Chondrocyte (in vitro differentiated cells): ENCODE measurements around the gene TMEM255A. TPM values are rescaled to one million over a fixed set of nuclear protein-coding genes. Genes with fewer than 3 reads are reported as not detected.

Experiments
- DNase-seq: peaks from one replicate; pipeline ENCODE4 v3.0.0; 2021; ENCODE audit warnings: mixed read lengths, low spot score
- H3K27ac Mint-ChIP-seq: one replicate; pipeline ENCODE4 v1.8.0; 2021; ENCODE audit warnings: mild to moderate bottlenecking, moderate library complexity, mixed read lengths; ENCODE audit not compliant: unreplicated experiment
- H3K27me3 Mint-ChIP-seq: 2 replicates; pipeline ENCODE4 v1.8.0; 2021; ENCODE audit warnings: low read depth, mixed read lengths
- H3K36me3 Mint-ChIP-seq: 2 replicates; pipeline ENCODE4 v1.8.0; 2021; ENCODE audit warnings: low read depth, mixed read lengths
- H3K4me1 Mint-ChIP-seq: 2 replicates; pipeline ENCODE4 v1.8.0; 2021; ENCODE audit warnings: low read depth, mild to moderate bottlenecking, mixed read lengths
- H3K4me3 Mint-ChIP-seq: one replicate; pipeline ENCODE4 v1.8.0; 2021; ENCODE audit warnings: mild to moderate bottlenecking, moderate library complexity, mixed read lengths; ENCODE audit not compliant: unreplicated experiment
- H3K9me3 Mint-ChIP-seq: 2 replicates; pipeline ENCODE4 v1.8.0; 2021; ENCODE audit warnings: low read depth, mixed read lengths
- CTCF ChIP-seq: fragments of 200-600 bp; sonication (generic); IDR thresholded peaks from 2 replicates; pipeline ENCODE4 v1.5.0; 2021; ENCODE audit warnings: antibody characterized with exemption, mild to moderate bottlenecking, moderate library complexity
- total RNA-seq: library from RNA; stranded (reverse); gene quantifications from 3 replicates; pipeline ENCODE4 v1.2.1, GENCODE V29; 2021

Gene TMEM255A
- total RNA-seq, 1 donor from 2014 or later = 0.10 TPM

- peak; percentile 13 for TF ChIP-seq CTCF
- no peaks in the 10 kb centered on the region for H3K4me1 Mint-ChIP-seq
- no peaks in the 10 kb centered on the region for H3K9me3 Mint-ChIP-seq
- no peak overlapping the region for H3K27ac Mint-ChIP-seq
- DNase-seq = no peak
- no peak overlapping the region for H3K4me3 Mint-ChIP-seq
- H3K27me3 Mint-ChIP-seq = peaks cover 4% of the 10 kb centered on the region
- no peaks in the 10 kb centered on the region for H3K36me3 Mint-ChIP-seq
These were observed 11.3 kb downstream of the TMEM255A start for GRCh38 chrX:120299928-120300327.

- no peak for TF ChIP-seq CTCF
- H3K27me3 Mint-ChIP-seq = no peaks in the 10 kb centered on the region
- no peaks in the 10 kb centered on the region for H3K9me3 Mint-ChIP-seq
These were observed 13.3 kb downstream of the TMEM255A start for GRCh38 chrX:120297923-120298322.

GRCh38 chrX:120294651-120295050, 16.6 kb downstream of the TMEM255A start:
- DNase-seq = no peak
- Mint-ChIP-seq H3K27ac (no peak overlapping the region), H3K9me3 (no peaks in the 10 kb centered on the region), H3K4me1 (no peaks in the 10 kb centered on the region), H3K36me3 (no peaks in the 10 kb centered on the region), H3K4me3 (no peak overlapping the region), H3K27me3 (no peaks in the 10 kb centered on the region)
- no peak for TF ChIP-seq CTCF

More at GRCh38 chrX:120297923-120298322, 13.3 kb downstream of the TMEM255A start:
- H3K4me3 Mint-ChIP-seq = no peak overlapping the region
- DNase-seq = no peak
- no peaks in the 10 kb centered on the region for H3K36me3 Mint-ChIP-seq
- H3K27ac Mint-ChIP-seq = no peak overlapping the region
- H3K4me1 Mint-ChIP-seq = no peaks in the 10 kb centered on the region

- Mint-ChIP-seq H3K27ac (no peak overlapping the region), H3K4me1 (no peaks in the 10 kb centered on the region), H3K27me3 (no peaks in the 10 kb centered on the region), H3K4me3 (no peak overlapping the region), H3K36me3 (no peaks in the 10 kb centered on the region), H3K9me3 (no peaks in the 10 kb centered on the region)
- DNase-seq = no peak
- TF ChIP-seq CTCF = no peak
These were observed 18.2 kb downstream of the TMEM255A start for GRCh38 chrX:120293015-120293414.

GRCh38 chrX:120291211-120291610, 20.1 kb downstream of the TMEM255A start:
- Mint-ChIP-seq H3K27me3 (no peaks in the 10 kb centered on the region), H3K27ac (no peak overlapping the region), H3K36me3 (no peaks in the 10 kb centered on the region), H3K9me3 (no peaks in the 10 kb centered on the region), H3K4me3 (no peak overlapping the region), H3K4me1 (no peaks in the 10 kb centered on the region)
- TF ChIP-seq CTCF = no peak
- DNase-seq = no peak
